Neural cell (in vitro differentiated cells): ENCODE results near the gene A2M.

Source experiments
- EP300 ChIP-seq: fragments of 450-650 bp; conservative IDR thresholded peaks from 2 replicates; pipeline ENCODE4 v1.6.1; 2014; ENCODE audit warnings: antibody characterized with exemption, mild to moderate bottlenecking, moderate library complexity; ENCODE audit not compliant: poor library complexity, severe bottlenecking
- EZH2 ChIP-seq: fragments of 200-600, 300-800 bp; shearing (Covaris generic), sonication (generic); IDR thresholded peaks from 2 replicates; pipeline ENCODE4 v1.6.1; 2014; ENCODE audit warnings: antibody characterized with exemption, low read length, borderline replicate concordance, mild to moderate bottlenecking; ENCODE audit not compliant: insufficient read depth, poor library complexity, severe bottlenecking
- MXI1 ChIP-seq: fragments of 450-650 bp; conservative IDR thresholded peaks from 2 replicates; pipeline ENCODE4 v1.6.1; 2014; ENCODE audit warnings: antibody characterized with exemption, mild to moderate bottlenecking; ENCODE audit not compliant: poor library complexity, severe bottlenecking
- POLR2AphosphoS5 ChIP-seq: IDR thresholded peaks from 2 replicates; pipeline ENCODE4 v1.6.1; 2012
- RAD21 ChIP-seq: fragments of 450-650 bp; conservative IDR thresholded peaks from 2 replicates; pipeline ENCODE4 v1.6.1; 2014; ENCODE audit warnings: antibody characterized with exemption, mild to moderate bottlenecking, moderate library complexity
- SMC3 ChIP-seq: fragments of 450-650 bp; conservative IDR thresholded peaks from 2 replicates; pipeline ENCODE4 v1.6.1; 2014; ENCODE audit warnings: antibody characterized with exemption, mild to moderate bottlenecking, moderate library complexity; ENCODE audit not compliant: poor library complexity
- TAF1 ChIP-seq: IDR thresholded peaks from 2 replicates; pipeline ENCODE4 v1.6.1; 2012; ENCODE audit warnings: low read depth
- TF ChIP-seq, protein P1 (sequence below): fragments of 450-650 bp; IDR thresholded peaks from 2 replicates; pipeline ENCODE4 v1.5.1; 2014; ENCODE audit warnings: antibody characterized with exemption, mild to moderate bottlenecking, moderate library complexity; ENCODE audit not compliant: poor library complexity, severe bottlenecking
- TF ChIP-seq, protein P2 (sequence below): IDR thresholded peaks from 2 replicates; pipeline ENCODE4 v1.6.1; 2012; ENCODE audit warnings: borderline replicate concordance

DNA sequence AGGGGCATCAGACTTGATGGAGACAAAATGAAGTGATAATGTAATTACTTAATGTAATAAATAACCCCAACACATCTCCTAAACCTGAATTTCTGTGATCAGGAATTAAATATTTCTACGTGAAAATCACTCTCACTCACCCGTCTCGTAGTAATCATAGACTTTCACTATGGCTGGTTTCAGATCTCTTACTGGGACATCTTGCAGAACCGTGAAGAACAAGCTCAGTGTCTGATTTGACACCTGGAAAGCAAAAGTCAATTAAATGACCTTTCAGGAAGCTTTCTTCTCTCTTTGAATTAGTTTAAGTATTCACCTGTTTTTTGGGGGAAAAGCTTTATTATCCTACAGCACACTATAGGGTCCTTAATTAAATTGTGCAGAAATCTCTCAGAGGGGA, 47.1 kb downstream of the A2M start:
- TF ChIP-seq, protein P1, sequence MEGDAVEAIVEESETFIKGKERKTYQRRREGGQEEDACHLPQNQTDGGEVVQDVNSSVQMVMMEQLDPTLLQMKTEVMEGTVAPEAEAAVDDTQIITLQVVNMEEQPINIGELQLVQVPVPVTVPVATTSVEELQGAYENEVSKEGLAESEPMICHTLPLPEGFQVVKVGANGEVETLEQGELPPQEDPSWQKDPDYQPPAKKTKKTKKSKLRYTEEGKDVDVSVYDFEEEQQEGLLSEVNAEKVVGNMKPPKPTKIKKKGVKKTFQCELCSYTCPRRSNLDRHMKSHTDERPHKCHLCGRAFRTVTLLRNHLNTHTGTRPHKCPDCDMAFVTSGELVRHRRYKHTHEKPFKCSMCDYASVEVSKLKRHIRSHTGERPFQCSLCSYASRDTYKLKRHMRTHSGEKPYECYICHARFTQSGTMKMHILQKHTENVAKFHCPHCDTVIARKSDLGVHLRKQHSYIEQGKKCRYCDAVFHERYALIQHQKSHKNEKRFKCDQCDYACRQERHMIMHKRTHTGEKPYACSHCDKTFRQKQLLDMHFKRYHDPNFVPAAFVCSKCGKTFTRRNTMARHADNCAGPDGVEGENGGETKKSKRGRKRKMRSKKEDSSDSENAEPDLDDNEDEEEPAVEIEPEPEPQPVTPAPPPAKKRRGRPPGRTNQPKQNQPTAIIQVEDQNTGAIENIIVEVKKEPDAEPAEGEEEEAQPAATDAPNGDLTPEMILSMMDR: no peak
- TF ChIP-seq MXI1: no peak
- no peak for TF ChIP-seq EP300
- TF ChIP-seq, protein P2, sequence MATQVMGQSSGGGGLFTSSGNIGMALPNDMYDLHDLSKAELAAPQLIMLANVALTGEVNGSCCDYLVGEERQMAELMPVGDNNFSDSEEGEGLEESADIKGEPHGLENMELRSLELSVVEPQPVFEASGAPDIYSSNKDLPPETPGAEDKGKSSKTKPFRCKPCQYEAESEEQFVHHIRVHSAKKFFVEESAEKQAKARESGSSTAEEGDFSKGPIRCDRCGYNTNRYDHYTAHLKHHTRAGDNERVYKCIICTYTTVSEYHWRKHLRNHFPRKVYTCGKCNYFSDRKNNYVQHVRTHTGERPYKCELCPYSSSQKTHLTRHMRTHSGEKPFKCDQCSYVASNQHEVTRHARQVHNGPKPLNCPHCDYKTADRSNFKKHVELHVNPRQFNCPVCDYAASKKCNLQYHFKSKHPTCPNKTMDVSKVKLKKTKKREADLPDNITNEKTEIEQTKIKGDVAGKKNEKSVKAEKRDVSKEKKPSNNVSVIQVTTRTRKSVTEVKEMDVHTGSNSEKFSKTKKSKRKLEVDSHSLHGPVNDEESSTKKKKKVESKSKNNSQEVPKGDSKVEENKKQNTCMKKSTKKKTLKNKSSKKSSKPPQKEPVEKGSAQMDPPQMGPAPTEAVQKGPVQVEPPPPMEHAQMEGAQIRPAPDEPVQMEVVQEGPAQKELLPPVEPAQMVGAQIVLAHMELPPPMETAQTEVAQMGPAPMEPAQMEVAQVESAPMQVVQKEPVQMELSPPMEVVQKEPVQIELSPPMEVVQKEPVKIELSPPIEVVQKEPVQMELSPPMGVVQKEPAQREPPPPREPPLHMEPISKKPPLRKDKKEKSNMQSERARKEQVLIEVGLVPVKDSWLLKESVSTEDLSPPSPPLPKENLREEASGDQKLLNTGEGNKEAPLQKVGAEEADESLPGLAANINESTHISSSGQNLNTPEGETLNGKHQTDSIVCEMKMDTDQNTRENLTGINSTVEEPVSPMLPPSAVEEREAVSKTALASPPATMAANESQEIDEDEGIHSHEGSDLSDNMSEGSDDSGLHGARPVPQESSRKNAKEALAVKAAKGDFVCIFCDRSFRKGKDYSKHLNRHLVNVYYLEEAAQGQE: no peak
- no peak for TF ChIP-seq EZH2
- TF ChIP-seq SMC3: no peak
- no peak for TF ChIP-seq POLR2AphosphoS5
- TF ChIP-seq TAF1: no peak
- TF ChIP-seq RAD21: no peak
